ENCODE data around the gene KIF9. TPM values are rescaled to one million over a fixed set of nuclear protein-coding genes. Genes with fewer than 3 reads are reported as not detected.

KIF9 gene
- total and polyA plus RNA-seq, 2 of the 8 experiments (the other 6 are each of a cell fraction or from before 2014, with no cell fraction given), result 5.0 to 8.0 TPM

DNA sequence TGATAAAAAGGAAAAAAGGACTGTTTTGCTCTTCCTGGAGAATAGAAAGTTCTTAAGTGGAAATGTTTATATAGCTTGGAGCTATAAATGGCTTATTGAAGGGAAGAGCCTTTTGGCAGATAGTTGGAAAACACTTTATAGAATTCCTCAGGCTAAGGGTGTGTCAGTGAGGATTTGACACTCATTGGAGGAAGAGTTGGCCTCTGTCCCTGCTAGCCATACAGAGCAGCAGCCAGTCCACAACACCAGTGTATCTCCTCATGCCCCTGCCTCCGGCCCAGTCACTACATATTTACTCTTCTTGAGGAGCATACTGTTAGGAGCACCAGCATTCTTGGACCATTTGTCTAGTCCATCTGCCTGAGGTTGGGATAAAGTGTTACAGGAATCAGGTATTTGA, 36.3 kb upstream of the KIF9 start:
- no peaks in the 10 kb centered on the region for H3K27me3 ChIP-seq (replicated peaks in 1 of 4; ENCODE audit: control insufficient read depth in 3 of 4, extremely low read depth in 1 of 4, insufficient read depth in 3 of 4, low read length in 3 of 4)
- H3K36me3 ChIP-seq (ENCODE audit: control insufficient read depth in 2 of 4, insufficient read depth in 4 of 4, low read length in 3 of 4), result peaks cover 13 to 28% (median 18%) of the 10 kb centered on the region in 4 experiments; a peak in 7 of 8 replicates
- DNase-seq (ENCODE audit: low read depth in 1 of 2, low spot score in 2 of 2) (no peak), FAIRE-seq (no peak)
- ChIA-PET CTCF (ENCODE audit: partially characterized antibody) (interaction anchor here (0.8 to 1.3 kb wide), 4 partner anchors 11 to 337 kb away, joined by 3 to 7 read pairs (median 3); no protein-coding TSS in a partner anchor), POLR2A (ENCODE audit: partially characterized antibody) (no interaction called here)
- no peak overlapping the region for H3K18ac ChIP-seq (ENCODE audit: extremely low read depth, low read length)
- no peak overlapping the region for H2BK15ac ChIP-seq (ENCODE audit: low read length)
- no peak overlapping the region for H3K9ac ChIP-seq (replicated peaks in 1 of 4; ENCODE audit: extremely low read depth in 1 of 4, low read depth in 3 of 4, low read length in 3 of 4)
- H4K20me1 ChIP-seq (replicated peaks in 1 of 2; ENCODE audit: control insufficient read depth in 1 of 2, insufficient read depth in 2 of 2, low read length in 2 of 2), result peaks cover 0 to 1% of the 10 kb centered on the region in 2 experiments
- no peak overlapping the region for H2AK5ac ChIP-seq (ENCODE audit: low read depth, low read length)
- no peak overlapping the region for H4K91ac ChIP-seq (replicated peaks; ENCODE audit: insufficient read length, low read length)
- no peak overlapping the region for H3K23ac ChIP-seq (ENCODE audit: insufficient read length)
- H2BK12ac ChIP-seq (ENCODE audit: low read depth, low read length), result no peak overlapping the region
- H3K9me3 ChIP-seq (ENCODE audit: insufficient read depth in 2 of 2, low read depth in 1 of 2, low read length in 1 of 2), result no peaks in the 10 kb centered on the region
- H3K79me1 ChIP-seq (ENCODE audit: low read depth, low read length), result no peaks in the 10 kb centered on the region
- no peak overlapping the region for H3K27ac ChIP-seq (ENCODE audit: low read depth, low read length)
- no peak overlapping the region for H2BK20ac ChIP-seq (ENCODE audit: low read length)
- H3K56ac ChIP-seq (replicated peaks; ENCODE audit: insufficient read length, low read depth, low read length), result no peak overlapping the region
- H2BK120ac ChIP-seq (replicated peaks; ENCODE audit: low read depth, low read length), result no peak overlapping the region
- no peak overlapping the region for H3K4me3 ChIP-seq (ENCODE audit: extremely low read depth in 1 of 4, insufficient read depth in 2 of 4, low read depth in 3 of 4, low read length in 4 of 4)
- H3K4me1 ChIP-seq (replicated peaks in 1 of 4; ENCODE audit: control insufficient read depth in 3 of 4, insufficient read depth in 4 of 4, low read length in 3 of 4), result no peaks in the 10 kb centered on the region
- no peaks in the 10 kb centered on the region for H3K79me2 ChIP-seq (ENCODE audit: control insufficient read depth in 1 of 2, insufficient read depth in 2 of 2, low read length in 2 of 2)
- no peak overlapping the region for H4K8ac ChIP-seq (ENCODE audit: extremely low read depth, insufficient read depth, low read length)
- WGBS, 2 experiments (ENCODE audit: extremely low coverage in 1 of 2, insufficient coverage in 1 of 2, insufficient read length in 1 of 2, insufficient replicate concordance in 2 of 2, low coverage in 1 of 2, low lambda C conversion rate in 2 of 2, missing lambda C conversion rate in 1 of 2), result 94% methylated on average over 1 of the region's 1 CpG; no CpG with 5 or more reads in 1 of the 2 experiments
- no peak overlapping the region for H3K14ac ChIP-seq (ENCODE audit: insufficient read length)
- H2AFZ ChIP-seq (ENCODE audit: low read length), result no peak overlapping the region
- no peak overlapping the region for H3K4ac ChIP-seq (replicated peaks; ENCODE audit: insufficient read length, low read depth, low read length)
- H4K5ac ChIP-seq (ENCODE audit: insufficient read length, low read depth, low read length), result no peak overlapping the region
- H2BK5ac ChIP-seq (ENCODE audit: low read depth, low read length), result no peak overlapping the region
- H3K23me2 ChIP-seq (ENCODE audit: low read depth, low read length), result no peaks in the 10 kb centered on the region
- H3K4me2 ChIP-seq (ENCODE audit: insufficient read depth in 1 of 2, low read depth in 2 of 2, low read length in 2 of 2), result no peak overlapping the region
- TF ChIP-seq PHF8 (conservative IDR thresholded peaks at IDR 0.05; ENCODE audit: low read depth, low read length) (no peak), TCF12 (IDR thresholded peaks at IDR 0.05; ENCODE audit: low read depth, low read length) (no peak), RNF2 (IDR thresholded peaks at IDR 0.05; ENCODE audit: borderline replicate concordance, low read depth, low read length, missing control alignments, poor library complexity, severe bottlenecking) (no peak), RBBP5 (IDR thresholded peaks at IDR 0.05; ENCODE audit: borderline replicate concordance, low read depth, low read length) (no peak), SAP30 (IDR thresholded peaks at IDR 0.05; ENCODE audit: insufficient read depth, insufficient replicate concordance, low read length) (no peak), SIN3A (conservative IDR thresholded peaks at IDR 0.05 in 1 of 2, IDR thresholded peaks at IDR 0.05 in 1 of 2; ENCODE audit: low read depth in 1 of 2, low read length in 2 of 2) (no peak), JUND (IDR thresholded peaks at IDR 0.05; ENCODE audit: low read length) (no peak), POLR2AphosphoS5 (IDR thresholded peaks at IDR 0.05; ENCODE audit: low read depth, low read length) (no peak), RXRA (IDR thresholded peaks at IDR 0.05; ENCODE audit: insufficient read depth, low read depth, low read length) (no peak)
- TF ChIP-seq, protein P1, sequence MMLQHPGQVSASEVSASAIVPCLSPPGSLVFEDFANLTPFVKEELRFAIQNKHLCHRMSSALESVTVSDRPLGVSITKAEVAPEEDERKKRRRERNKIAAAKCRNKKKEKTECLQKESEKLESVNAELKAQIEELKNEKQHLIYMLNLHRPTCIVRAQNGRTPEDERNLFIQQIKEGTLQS (IDR thresholded peaks at IDR 0.05; ENCODE audit: insufficient read depth, low read depth, low read length), result no peak
- TF ChIP-seq, protein P2, sequence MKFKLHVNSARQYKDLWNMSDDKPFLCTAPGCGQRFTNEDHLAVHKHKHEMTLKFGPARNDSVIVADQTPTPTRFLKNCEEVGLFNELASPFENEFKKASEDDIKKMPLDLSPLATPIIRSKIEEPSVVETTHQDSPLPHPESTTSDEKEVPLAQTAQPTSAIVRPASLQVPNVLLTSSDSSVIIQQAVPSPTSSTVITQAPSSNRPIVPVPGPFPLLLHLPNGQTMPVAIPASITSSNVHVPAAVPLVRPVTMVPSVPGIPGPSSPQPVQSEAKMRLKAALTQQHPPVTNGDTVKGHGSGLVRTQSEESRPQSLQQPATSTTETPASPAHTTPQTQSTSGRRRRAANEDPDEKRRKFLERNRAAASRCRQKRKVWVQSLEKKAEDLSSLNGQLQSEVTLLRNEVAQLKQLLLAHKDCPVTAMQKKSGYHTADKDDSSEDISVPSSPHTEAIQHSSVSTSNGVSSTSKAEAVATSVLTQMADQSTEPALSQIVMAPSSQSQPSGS (IDR thresholded peaks at IDR 0.05; ENCODE audit: low read length), result no peak
